ENCODE results near the gene GRPEL2.

GRCh38 chr5:149304195-149305078, 40.9 kb upstream of the GRPEL2 start:
- no peak for TF ChIP-seq POLR2A (IDR thresholded peaks at IDR 0.05)
- TF ChIP-seq, protein P1, sequence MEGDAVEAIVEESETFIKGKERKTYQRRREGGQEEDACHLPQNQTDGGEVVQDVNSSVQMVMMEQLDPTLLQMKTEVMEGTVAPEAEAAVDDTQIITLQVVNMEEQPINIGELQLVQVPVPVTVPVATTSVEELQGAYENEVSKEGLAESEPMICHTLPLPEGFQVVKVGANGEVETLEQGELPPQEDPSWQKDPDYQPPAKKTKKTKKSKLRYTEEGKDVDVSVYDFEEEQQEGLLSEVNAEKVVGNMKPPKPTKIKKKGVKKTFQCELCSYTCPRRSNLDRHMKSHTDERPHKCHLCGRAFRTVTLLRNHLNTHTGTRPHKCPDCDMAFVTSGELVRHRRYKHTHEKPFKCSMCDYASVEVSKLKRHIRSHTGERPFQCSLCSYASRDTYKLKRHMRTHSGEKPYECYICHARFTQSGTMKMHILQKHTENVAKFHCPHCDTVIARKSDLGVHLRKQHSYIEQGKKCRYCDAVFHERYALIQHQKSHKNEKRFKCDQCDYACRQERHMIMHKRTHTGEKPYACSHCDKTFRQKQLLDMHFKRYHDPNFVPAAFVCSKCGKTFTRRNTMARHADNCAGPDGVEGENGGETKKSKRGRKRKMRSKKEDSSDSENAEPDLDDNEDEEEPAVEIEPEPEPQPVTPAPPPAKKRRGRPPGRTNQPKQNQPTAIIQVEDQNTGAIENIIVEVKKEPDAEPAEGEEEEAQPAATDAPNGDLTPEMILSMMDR (IDR thresholded peaks at IDR 0.05): no peak
